HEK293T (cell line): Measurements from ENCODE around the gene XRCC1.

Experiments
- CTCF ChIA-PET: fragments of 350-600 bp; formaldehyde crosslinking; extraction: SDS; loops from one replicate; lab custom pipeline; 2021; ENCODE audit warnings: antibody characterized with exemption, inconsistent platforms; lab: Yijun Ruan, JAX
- POLR2A ChIA-PET: fragments of 350-600 bp; formaldehyde crosslinking; extraction: SDS; loops from one replicate; lab custom pipeline; 2020; ENCODE audit warnings: antibody characterized with exemption, inconsistent platforms; lab: Yijun Ruan, JAX
- DNase-seq: peaks from one replicate; pipeline ENCODE4 v3.0.0; 2012; ENCODE audit warnings: mixed read lengths; ENCODE audit errors: extremely low spot score
- ARNT ChIP-seq: fragments of 450-650 bp; IDR thresholded peaks from 2 replicates; pipeline ENCODE4 v1.6.1; 2017; ENCODE audit warnings: mild to moderate bottlenecking
- BHLHE40 ChIP-seq: fragments of 450-650 bp; IDR thresholded peaks from 2 replicates; pipeline ENCODE4 v1.6.1; 2016; ENCODE audit warnings: mild to moderate bottlenecking, moderate library complexity, borderline replicate concordance
- CTBP1 ChIP-seq: fragments of 450-650 bp; IDR thresholded peaks from 2 replicates; pipeline ENCODE4 v1.6.1; 2016; ENCODE audit warnings: borderline replicate concordance
- ELF4 ChIP-seq: fragments of 450-650 bp; IDR thresholded peaks from 2 replicates; pipeline ENCODE4 v1.6.1; 2017; ENCODE audit warnings: antibody characterized with exemption
- FOXA1 ChIP-seq: fragments of 450-650 bp; IDR thresholded peaks from 2 replicates; pipeline ENCODE4 v1.6.1; 2016; ENCODE audit warnings: mild to moderate bottlenecking
- FOXK2 ChIP-seq: fragments of 450-650 bp; IDR thresholded peaks from 2 replicates; pipeline ENCODE4 v1.6.1; 2016; ENCODE audit warnings: mild to moderate bottlenecking
- FOXM1 ChIP-seq: fragments of 450-650 bp; IDR thresholded peaks from 2 replicates; pipeline ENCODE4 v1.6.1; 2017; ENCODE audit warnings: mild to moderate bottlenecking, borderline replicate concordance
- HDGF ChIP-seq: fragments of 450-650 bp; IDR thresholded peaks from 2 replicates; pipeline ENCODE4 v1.6.1; 2017; ENCODE audit warnings: antibody characterized with exemption, borderline replicate concordance
- L3MBTL2 ChIP-seq: fragments of 450-650 bp; conservative IDR thresholded peaks from 2 replicates; pipeline ENCODE4 v1.6.1; 2016; ENCODE audit warnings: mild to moderate bottlenecking
- LEF1 ChIP-seq: fragments of 450-650 bp; IDR thresholded peaks from 2 replicates; pipeline ENCODE4 v1.6.1; 2017; ENCODE audit warnings: mild to moderate bottlenecking, borderline replicate concordance
- NFRKB ChIP-seq: fragments of 450-650 bp; IDR thresholded peaks from 2 replicates; pipeline ENCODE4 v1.6.1; 2016; ENCODE audit warnings: mild to moderate bottlenecking, moderate library complexity
- SP1 ChIP-seq: fragments of 450-650 bp; IDR thresholded peaks from 2 replicates; pipeline ENCODE4 v1.6.1; 2017
- SUZ12 ChIP-seq: fragments of 450-650 bp; IDR thresholded peaks from 2 replicates; pipeline ENCODE4 v1.6.1; 2016; ENCODE audit warnings: mild to moderate bottlenecking
- TARDBP ChIP-seq: fragments of 450-650 bp; IDR thresholded peaks from 2 replicates; pipeline ENCODE4 v1.6.1; 2016
- ZNF384 ChIP-seq: fragments of 450-650 bp; IDR thresholded peaks from 2 replicates; pipeline ENCODE4 v1.6.1; 2016
- TF ChIP-seq, protein P1 (sequence below): fragments of 450-650 bp; IDR thresholded peaks from 2 replicates; pipeline ENCODE4 v1.6.1; 2016

The XRCC1 gene

DNA sequence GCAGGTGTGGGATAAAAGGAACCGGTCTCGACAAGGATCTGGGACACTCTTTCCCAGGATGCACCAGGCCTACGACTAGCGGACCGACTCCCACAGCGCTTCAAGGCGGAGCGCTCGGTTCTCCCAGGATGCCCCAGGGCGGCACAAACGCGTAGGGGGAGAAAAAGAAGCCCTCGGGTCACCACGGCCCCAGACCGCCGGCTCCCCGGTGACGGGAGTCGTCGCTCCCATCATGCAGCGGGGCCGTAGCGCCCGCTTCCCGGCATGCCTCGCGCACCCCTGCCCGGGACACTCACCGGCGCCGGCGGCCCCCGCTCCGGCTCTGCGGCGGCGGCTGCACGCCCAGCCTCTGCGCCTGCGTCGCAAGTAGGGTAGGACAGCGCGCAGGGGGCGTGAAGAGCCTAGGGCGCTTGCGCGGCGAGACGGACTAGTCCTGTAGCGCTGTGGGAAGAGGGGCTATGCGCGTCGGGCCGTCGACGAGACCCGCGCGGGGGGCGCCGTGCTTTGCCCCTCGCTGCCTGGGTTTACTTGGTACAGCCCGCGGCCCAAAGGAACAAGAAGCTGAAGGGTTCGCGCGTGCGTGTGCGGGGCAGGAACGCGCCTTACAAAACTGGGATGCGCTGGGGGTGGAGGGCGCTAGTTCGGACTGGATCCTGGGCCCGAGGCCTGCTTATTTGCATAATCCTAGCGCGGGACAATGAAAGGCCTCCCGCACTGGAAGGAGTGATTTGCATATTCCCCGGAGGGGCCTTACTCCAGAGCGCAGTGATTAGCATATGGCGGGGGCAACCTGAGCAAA lies 44.1 kb upstream of the XRCC1 start, which contains the start of gene ZNF428:
TSS of gene ZNF428 (minus strand) at position 368 of the 799 bp plus-strand sequence. CDS start 5,325 bp downstream, outside the sequence.
- DNase-seq: peak; percentile 91
- CTCF ChIA-PET: interaction anchor here (0.6 kb wide), 2 partner anchors 23 to 160 kb away, joined by 4 read pairs; no protein-coding TSS in a partner anchor
- POLR2A ChIA-PET: interaction anchor here (0.6 to 1.0 kb wide), 2 partner anchors 8 to 18 kb away, joined by 4 to 5 read pairs; no protein-coding TSS in a partner anchor
- no peak for TF ChIP-seq SUZ12
- peak; percentile 93 for TF ChIP-seq L3MBTL2

DNA sequence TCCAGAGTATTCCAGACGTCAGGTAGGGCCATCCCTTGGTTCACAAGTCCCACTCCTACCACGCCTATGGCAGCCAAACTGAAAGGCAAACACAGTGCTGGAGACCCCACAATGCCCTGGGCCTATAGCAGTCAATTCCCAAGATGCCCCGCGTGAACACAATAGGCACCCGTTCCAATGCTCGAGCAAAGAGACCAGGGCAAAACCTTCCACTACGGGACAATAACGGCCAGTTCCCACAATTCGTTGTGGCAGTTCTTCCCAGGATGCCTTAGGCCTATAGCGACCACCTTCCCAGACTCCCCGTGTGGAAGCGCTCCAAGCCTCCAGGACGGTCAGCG lies 43.6 kb upstream of the XRCC1 start:
- CTCF ChIA-PET: interaction anchor here (0.7 kb wide), 1 partner anchor 83 kb away, joined by 6 read pairs; no protein-coding TSS in a partner anchor
- peak; percentile 62 for DNase-seq
- POLR2A ChIA-PET: no interaction called here
- TF ChIP-seq TARDBP: no peak
- TF ChIP-seq LEF1: no peak
- no peak for TF ChIP-seq ELF4
- TF ChIP-seq L3MBTL2: peak; percentile 33
- no peak for TF ChIP-seq FOXA1

DNA sequence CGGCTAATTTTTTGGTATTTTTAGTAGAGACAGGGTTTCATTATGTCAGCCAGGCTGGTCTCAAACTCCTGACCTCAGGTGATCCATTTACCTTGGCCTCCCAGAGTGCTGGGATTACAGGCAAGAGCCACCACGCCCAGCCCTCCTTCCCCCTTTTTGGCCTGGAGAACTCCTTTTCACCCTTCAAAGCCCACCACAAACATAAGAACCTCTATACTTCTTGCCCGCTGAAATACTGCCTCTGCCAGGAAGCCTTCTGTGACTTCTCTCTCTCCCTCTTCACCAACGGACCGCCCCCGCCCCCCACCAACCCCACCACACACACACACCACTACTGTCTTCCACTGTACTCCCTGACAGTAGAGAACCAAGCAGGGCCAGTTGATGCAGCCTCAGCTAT lies 41.6 kb upstream of the XRCC1 start:
- POLR2A ChIA-PET: interaction anchor here (1.5 kb wide), 1 partner anchor 35 kb away, joined by 3 read pairs; no protein-coding TSS in a partner anchor
- TF ChIP-seq NFRKB: no peak
- no peak for TF ChIP-seq ELF4
- TF ChIP-seq SP1: no peak
- TF ChIP-seq FOXK2: no peak
- no peak for DNase-seq
- CTCF ChIA-PET: no interaction called here

DNA sequence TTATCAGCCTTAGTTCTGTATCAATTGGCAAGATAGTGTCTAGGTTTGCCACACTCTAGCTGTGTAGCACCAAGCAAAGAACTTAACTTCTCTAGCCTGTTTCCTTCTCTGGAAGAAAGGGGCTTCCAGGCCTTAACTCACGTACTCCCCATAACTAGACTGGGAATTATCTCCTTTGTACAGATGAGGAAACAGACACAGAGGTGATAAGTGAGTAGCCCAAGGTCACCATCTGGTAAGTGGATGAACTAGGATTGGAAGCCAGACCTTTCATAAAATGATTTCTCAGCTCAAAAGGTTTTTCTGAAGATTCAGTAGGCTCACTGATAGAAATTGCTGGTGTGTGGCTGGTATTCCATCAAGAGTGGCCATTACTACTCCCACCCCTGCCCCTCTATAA lies 41.0 kb upstream of the XRCC1 start:
- no peak for TF ChIP-seq L3MBTL2
- no peak for TF ChIP-seq ELF4
- POLR2A ChIA-PET: no interaction called here
- DNase-seq: no peak
- CTCF ChIA-PET: no interaction called here

DNA sequence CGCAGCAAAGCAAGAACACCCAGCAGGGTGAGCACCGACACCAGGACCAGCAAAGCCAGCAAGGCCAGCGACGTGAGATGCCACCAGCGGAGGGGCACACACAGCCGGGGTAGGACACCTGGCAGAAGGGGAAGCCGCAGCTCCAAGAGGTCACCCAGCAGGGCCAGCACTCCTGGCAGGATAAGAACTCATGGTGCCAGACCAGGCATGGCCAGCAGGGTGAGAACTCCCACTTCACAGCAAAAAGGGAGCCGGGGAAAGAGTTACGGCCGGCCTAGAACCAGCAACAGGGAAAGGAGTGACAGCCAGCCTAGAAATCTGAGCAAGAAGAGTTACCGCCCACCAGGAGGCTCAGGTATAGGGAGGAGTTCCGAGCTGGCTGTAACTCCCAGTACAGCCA lies 37.0 kb upstream of the XRCC1 start:
- POLR2A ChIA-PET: no interaction called here
- TF ChIP-seq ZNF384: no peak
- no peak for TF ChIP-seq FOXM1
- no peak for TF ChIP-seq L3MBTL2
- TF ChIP-seq CTBP1: no peak
- no peak for TF ChIP-seq HDGF
- no peak for TF ChIP-seq ELF4
- no peak for TF ChIP-seq SUZ12
- no peak for TF ChIP-seq SP1
- no peak for TF ChIP-seq FOXK2
- no peak for TF ChIP-seq ARNT
- TF ChIP-seq LEF1: no peak
- no peak for TF ChIP-seq NFRKB
- TF ChIP-seq, protein P1, sequence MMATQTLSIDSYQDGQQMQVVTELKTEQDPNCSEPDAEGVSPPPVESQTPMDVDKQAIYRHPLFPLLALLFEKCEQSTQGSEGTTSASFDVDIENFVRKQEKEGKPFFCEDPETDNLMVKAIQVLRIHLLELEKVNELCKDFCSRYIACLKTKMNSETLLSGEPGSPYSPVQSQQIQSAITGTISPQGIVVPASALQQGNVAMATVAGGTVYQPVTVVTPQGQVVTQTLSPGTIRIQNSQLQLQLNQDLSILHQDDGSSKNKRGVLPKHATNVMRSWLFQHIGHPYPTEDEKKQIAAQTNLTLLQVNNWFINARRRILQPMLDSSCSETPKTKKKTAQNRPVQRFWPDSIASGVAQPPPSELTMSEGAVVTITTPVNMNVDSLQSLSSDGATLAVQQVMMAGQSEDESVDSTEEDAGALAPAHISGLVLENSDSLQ: no peak
- TF ChIP-seq TARDBP: no peak
- no peak for TF ChIP-seq FOXA1
- no peak for TF ChIP-seq BHLHE40
- DNase-seq: no peak
- CTCF ChIA-PET: no interaction called here

DNA sequence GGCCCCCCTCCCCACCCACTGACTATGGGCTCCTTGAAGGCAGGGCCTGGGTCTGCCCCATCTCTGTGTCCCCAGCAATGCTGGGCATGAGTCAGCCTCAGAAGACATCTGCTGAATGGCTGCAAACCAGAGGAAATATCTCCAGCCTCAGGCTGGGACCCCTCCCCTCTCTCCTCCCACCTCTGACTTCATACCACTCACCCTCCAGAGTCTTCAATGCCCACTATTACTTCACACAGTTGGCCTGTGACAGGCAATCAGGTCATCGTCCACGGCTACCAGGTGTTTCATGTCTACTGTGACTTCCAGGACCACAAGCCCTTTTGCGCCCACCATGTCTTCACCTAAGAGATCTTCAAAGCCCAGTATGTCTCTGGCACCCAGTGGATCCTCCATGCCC lies 36.5 kb upstream of the XRCC1 start, which contains the start of gene SRRM5:
TSS of gene SRRM5 (plus strand) at position 301 of the 400 bp plus-strand sequence. CDS start at position 335, 34 bp downstream.
- CTCF ChIA-PET: no interaction called here
- TF ChIP-seq FOXA1 (no peak), ELF4 (no peak)
- no peak for DNase-seq
- POLR2A ChIA-PET: no interaction called here

DNA sequence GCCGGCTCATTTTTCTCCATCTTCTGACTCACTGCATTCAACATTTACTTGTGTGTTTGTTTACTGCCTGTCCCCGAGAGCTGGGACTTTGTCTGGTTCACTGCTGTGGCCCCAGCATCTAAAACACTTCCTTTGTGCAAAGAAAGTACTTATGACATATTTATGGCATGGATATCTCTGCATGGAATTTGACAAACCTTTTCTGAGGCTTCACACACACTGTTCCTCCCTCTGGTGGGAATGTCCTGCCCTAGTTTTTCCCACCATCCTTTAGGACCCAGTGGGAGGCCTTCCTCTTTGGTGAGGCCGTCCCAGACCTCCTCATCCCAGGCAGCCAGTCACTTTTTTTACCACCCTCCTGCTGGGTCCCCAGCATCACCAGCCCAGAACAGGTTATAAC lies 35.2 kb upstream of the XRCC1 start:
- DNase-seq: no peak
- CTCF ChIA-PET: no interaction called here
- no peak for TF ChIP-seq TARDBP
- no peak for TF ChIP-seq SUZ12
- no peak for TF ChIP-seq ZNF384
- no peak for TF ChIP-seq SP1
- no peak for TF ChIP-seq LEF1
- TF ChIP-seq FOXK2: no peak
- no peak for TF ChIP-seq HDGF
- no peak for TF ChIP-seq FOXM1
- TF ChIP-seq ELF4: no peak
- TF ChIP-seq BHLHE40: no peak
- no peak for TF ChIP-seq FOXA1
- TF ChIP-seq ARNT: no peak
- no peak for TF ChIP-seq L3MBTL2
- POLR2A ChIA-PET: interaction anchor here (1.1 kb wide), 1 partner anchor 14 kb away, joined by 3 read pairs; the partner anchor contains the start of genes IRGQ and ZNF576

DNA sequence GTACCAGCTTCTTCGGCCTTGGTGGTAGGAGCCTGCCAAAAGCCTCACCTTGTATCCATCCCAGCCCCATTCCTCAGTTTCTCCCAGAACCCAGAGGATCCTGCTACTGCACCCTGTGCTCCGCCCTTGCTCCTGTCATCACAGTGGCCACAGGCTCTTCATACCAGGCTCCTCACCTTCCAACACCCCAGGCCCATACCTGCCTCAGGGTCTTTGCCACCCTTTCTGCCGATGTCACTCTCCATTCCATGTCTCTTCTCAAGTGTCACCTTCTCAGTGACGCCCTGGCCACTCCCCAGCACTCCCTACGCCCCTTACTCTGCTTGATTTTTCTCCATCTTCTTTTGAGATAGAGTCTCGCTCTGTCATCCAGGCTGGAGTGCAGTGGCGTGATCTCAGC lies 34.5 kb upstream of the XRCC1 start:
- no peak for DNase-seq
- POLR2A ChIA-PET: no interaction called here
- CTCF ChIA-PET: no interaction called here
- TF ChIP-seq, protein P1: no peak
- no peak for TF ChIP-seq NFRKB
- no peak for TF ChIP-seq ZNF384
- no peak for TF ChIP-seq L3MBTL2
- no peak for TF ChIP-seq CTBP1
- TF ChIP-seq SP1: no peak
- TF ChIP-seq LEF1: no peak
- no peak for TF ChIP-seq SUZ12
- no peak for TF ChIP-seq FOXA1
- TF ChIP-seq ELF4: no peak
- no peak for TF ChIP-seq FOXK2
